ENCODE measurements around the gene FBXL7. TPM values are rescaled to one million over a fixed set of nuclear protein-coding genes. Genes with fewer than 3 reads are reported as not detected.

Gene FBXL7
- total RNA-seq, 1 experiment from 2014 or later = not detected

GRCh38 chr5:15785531-15785981 lies 285.6 kb downstream of the FBXL7 start:
- Histone ChIP-seq H2AFZ (no peak overlapping the region), H3K9me2 (ENCODE audit: insufficient read depth) (no peaks in the 10 kb centered on the region), H3K27me3 (ENCODE audit: insufficient read depth, low read depth) (0 out of 2 replicates have a peak, but pooled peaks cover 3% of the 10 kb centered on the region), H3K27ac (no peak overlapping the region), H3K36me3 (ENCODE audit: low read depth) (no peaks in the 10 kb centered on the region), H3K4me2 (no peak overlapping the region), H3K9me3 (ENCODE audit: insufficient read depth, low read depth) (no peaks in the 10 kb centered on the region), H4K20me1 (ENCODE audit: insufficient read depth) (no peaks in the 10 kb centered on the region; the same call in 1 of the 2 replicates), H3F3A (ENCODE audit: insufficient read depth, low read depth) (no peaks in the 10 kb centered on the region), H3K4me3 (no peak overlapping the region), H3K79me2 (ENCODE audit: low read depth) (no peaks in the 10 kb centered on the region), H3K4me1 (replicated peaks; ENCODE audit: insufficient read depth) (no peaks in the 10 kb centered on the region)
- intact Hi-C loops (cut with micrococcal nuclease; ENCODE audit: unreplicated experiment) = no loop called here
- POLR2A ChIA-PET (ENCODE audit: unreplicated experiment) = no interaction called here
- TF ChIP-seq CTCF (conservative IDR thresholded peaks at IDR 0.05) = no peak
- TF ChIP-seq EZH2 (IDR thresholded peaks at IDR 0.05; ENCODE audit: low read depth) = no peak
- DNase-seq = no peak
- CTCF ChIA-PET = no interaction called here
- BruUV-seq (replicated peaks) = no TSS peak

- Histone ChIP-seq H2AFZ (no peak overlapping the region), H3F3A (ENCODE audit: insufficient read depth, low read depth) (no peaks in the 10 kb centered on the region), H3K4me1 (replicated peaks; ENCODE audit: insufficient read depth) (no peaks in the 10 kb centered on the region), H3K36me3 (ENCODE audit: low read depth) (no peaks in the 10 kb centered on the region), H3K4me3 (no peak overlapping the region), H3K27me3 (ENCODE audit: insufficient read depth, low read depth) (0 out of 2 replicates have a peak, but pooled peaks cover 3% of the 10 kb centered on the region), H3K79me2 (ENCODE audit: low read depth) (no peaks in the 10 kb centered on the region), H3K9me3 (ENCODE audit: insufficient read depth, low read depth) (no peaks in the 10 kb centered on the region), H3K4me2 (no peak overlapping the region), H3K27ac (no peak overlapping the region), H4K20me1 (ENCODE audit: insufficient read depth) (no peaks in the 10 kb centered on the region), H3K9me2 (ENCODE audit: insufficient read depth) (no peaks in the 10 kb centered on the region)
- ChIA-PET CTCF (no interaction called here), POLR2A (ENCODE audit: unreplicated experiment) (no interaction called here)
- DNase-seq = no peak
- BruUV-seq (replicated peaks) = no TSS peak
- intact Hi-C loops (cut with micrococcal nuclease; ENCODE audit: unreplicated experiment) = no loop called here
- no peak for TF ChIP-seq CTCF (conservative IDR thresholded peaks at IDR 0.05)
- TF ChIP-seq EZH2 (IDR thresholded peaks at IDR 0.05; ENCODE audit: low read depth) = no peak
These were observed 286.3 kb downstream of the FBXL7 start for GRCh38 chr5:15786326-15786725.

GRCh38 chr5:15786884-15787283 lies 286.9 kb downstream of the FBXL7 start:
- H3K36me3 ChIP-seq (ENCODE audit: low read depth) = no peaks in the 10 kb centered on the region
- H3K27ac ChIP-seq = no peak overlapping the region
- no peak overlapping the region for H3K4me3 ChIP-seq
- 0 out of 2 replicates have a peak, but pooled peaks cover 3% of the 10 kb centered on the region for H3K27me3 ChIP-seq (ENCODE audit: insufficient read depth, low read depth)
- H3K79me2 ChIP-seq (ENCODE audit: low read depth) = no peaks in the 10 kb centered on the region
- no peaks in the 10 kb centered on the region for H4K20me1 ChIP-seq (ENCODE audit: insufficient read depth)
- no TSS peak for BruUV-seq (replicated peaks)
- no peaks in the 10 kb centered on the region for H3K9me3 ChIP-seq (ENCODE audit: insufficient read depth, low read depth)
- no peaks in the 10 kb centered on the region for H3K9me2 ChIP-seq (ENCODE audit: insufficient read depth)
- ChIA-PET POLR2A (ENCODE audit: unreplicated experiment) (no interaction called here), CTCF (no interaction called here)
- TF ChIP-seq EZH2 (IDR thresholded peaks at IDR 0.05; ENCODE audit: low read depth) = no peak
- TF ChIP-seq CTCF (conservative IDR thresholded peaks at IDR 0.05) = no peak
- H2AFZ ChIP-seq = no peak overlapping the region
- H3K4me2 ChIP-seq = no peak overlapping the region
- DNase-seq = no peak
- intact Hi-C loops (cut with micrococcal nuclease; ENCODE audit: unreplicated experiment) = no loop called here
- H3K4me1 ChIP-seq (replicated peaks; ENCODE audit: insufficient read depth) = no peaks in the 10 kb centered on the region
- H3F3A ChIP-seq (ENCODE audit: insufficient read depth, low read depth) = no peaks in the 10 kb centered on the region
